ENCODE measurements around the gene PCDHA7.
"Not testable (repeated sequence)": the region's sequence is repeated elsewhere in the genome, so short reads cannot be mapped to it uniquely, and the experiment has no call there.

The PCDHA7 gene

DNA sequence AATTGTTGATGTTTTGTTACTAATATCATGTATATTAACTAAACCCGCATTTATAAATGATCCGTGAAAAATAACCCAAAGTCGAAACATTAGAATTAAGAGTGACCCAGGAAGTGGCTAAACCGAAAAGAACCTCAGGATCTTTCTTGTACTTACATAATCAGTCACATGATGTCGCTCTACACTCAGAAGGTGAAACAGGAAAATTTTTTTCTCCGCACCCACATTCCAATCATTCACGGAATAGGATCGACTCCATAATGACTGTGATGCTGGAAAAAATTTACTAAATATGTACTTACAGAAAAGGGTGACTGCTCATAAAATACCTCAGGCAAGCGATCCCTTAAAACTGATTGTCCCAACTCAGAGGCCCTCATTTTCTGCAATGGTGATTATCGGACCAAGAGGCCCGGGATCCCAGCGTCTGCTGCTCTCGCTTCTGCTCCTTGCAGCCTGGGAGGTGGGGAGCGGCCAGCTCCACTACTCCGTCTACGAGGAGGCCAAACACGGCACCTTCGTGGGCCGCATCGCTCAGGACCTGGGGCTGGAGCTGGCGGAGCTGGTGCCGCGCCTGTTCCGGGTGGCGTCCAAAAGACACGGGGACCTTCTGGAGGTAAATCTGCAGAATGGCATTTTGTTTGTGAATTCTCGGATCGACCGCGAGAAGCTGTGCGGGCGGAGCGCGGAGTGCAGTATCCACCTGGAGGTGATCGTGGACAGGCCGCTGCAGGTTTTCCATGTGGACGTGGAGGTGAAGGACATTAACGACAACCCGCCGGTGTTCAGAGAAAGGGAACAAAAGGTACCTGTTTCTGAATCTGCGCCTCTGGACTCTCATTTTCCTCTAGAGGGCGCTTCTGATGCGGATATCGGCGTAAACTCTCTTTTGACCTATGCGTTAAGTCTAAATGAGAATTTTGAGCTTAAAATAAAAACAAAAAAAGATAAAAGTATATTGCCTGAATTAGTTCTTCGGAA, 41.3 kb downstream of the PCDHA7 start, which contains the start of gene PCDHA12:
TSS of gene PCDHA12 (plus strand) at position 224 of the 981 bp plus-strand sequence. CDS start at position 389, 165 bp downstream.
- DNase-seq (ENCODE audit: low spot score): no peak
- TF ChIP-seq, protein P1, sequence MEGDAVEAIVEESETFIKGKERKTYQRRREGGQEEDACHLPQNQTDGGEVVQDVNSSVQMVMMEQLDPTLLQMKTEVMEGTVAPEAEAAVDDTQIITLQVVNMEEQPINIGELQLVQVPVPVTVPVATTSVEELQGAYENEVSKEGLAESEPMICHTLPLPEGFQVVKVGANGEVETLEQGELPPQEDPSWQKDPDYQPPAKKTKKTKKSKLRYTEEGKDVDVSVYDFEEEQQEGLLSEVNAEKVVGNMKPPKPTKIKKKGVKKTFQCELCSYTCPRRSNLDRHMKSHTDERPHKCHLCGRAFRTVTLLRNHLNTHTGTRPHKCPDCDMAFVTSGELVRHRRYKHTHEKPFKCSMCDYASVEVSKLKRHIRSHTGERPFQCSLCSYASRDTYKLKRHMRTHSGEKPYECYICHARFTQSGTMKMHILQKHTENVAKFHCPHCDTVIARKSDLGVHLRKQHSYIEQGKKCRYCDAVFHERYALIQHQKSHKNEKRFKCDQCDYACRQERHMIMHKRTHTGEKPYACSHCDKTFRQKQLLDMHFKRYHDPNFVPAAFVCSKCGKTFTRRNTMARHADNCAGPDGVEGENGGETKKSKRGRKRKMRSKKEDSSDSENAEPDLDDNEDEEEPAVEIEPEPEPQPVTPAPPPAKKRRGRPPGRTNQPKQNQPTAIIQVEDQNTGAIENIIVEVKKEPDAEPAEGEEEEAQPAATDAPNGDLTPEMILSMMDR (IDR thresholded peaks at IDR 0.05; ENCODE audit: extremely low read depth, missing control alignments): no peak

DNA sequence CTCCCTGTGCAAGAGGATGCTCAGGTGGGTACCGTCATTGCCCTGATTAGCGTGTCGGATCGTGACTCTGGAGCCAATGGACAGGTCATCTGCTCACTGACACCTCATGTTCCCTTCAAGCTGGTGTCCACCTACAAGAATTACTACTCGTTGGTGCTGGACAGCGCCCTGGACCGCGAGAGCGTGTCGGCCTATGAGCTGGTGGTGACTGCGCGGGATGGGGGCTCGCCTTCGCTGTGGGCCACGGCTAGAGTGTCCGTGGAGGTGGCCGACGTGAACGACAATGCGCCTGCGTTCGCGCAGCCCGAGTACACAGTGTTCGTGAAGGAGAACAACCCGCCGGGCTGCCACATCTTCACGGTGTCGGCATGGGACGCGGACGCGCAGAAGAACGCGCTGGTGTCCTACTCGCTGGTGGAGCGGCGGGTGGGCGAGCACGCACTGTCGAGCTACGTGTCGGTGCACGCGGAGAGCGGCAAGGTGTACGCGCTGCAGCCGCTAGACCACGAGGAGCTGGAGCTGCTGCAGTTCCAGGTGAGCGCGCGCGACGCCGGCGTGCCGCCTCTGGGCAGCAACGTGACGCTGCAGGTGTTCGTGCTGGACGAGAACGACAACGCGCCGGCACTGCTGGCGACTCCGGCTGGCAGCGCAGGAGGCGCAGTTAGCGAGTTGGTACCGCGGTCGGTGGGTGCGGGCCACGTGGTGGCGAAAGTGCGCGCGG, 42.6 kb downstream of the PCDHA7 start:
- not testable (repeated sequence) for DNase-seq (ENCODE audit: low spot score)

DNA sequence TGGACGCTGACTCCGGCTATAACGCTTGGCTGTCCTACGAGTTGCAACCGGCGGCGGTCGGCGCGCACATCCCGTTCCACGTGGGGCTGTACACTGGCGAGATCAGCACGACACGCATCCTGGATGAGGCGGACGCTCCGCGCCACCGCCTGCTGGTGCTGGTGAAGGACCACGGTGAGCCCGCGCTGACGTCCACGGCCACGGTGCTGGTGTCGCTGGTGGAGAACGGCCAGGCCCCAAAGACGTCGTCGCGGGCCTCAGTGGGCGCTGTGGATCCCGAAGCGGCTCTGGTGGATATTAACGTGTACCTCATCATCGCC, 43.2 kb downstream of the PCDHA7 start:
- DNase-seq (ENCODE audit: low spot score): no peak
- TF ChIP-seq, protein P1 (IDR thresholded peaks at IDR 0.05; ENCODE audit: extremely low read depth, missing control alignments): no peak

DNA sequence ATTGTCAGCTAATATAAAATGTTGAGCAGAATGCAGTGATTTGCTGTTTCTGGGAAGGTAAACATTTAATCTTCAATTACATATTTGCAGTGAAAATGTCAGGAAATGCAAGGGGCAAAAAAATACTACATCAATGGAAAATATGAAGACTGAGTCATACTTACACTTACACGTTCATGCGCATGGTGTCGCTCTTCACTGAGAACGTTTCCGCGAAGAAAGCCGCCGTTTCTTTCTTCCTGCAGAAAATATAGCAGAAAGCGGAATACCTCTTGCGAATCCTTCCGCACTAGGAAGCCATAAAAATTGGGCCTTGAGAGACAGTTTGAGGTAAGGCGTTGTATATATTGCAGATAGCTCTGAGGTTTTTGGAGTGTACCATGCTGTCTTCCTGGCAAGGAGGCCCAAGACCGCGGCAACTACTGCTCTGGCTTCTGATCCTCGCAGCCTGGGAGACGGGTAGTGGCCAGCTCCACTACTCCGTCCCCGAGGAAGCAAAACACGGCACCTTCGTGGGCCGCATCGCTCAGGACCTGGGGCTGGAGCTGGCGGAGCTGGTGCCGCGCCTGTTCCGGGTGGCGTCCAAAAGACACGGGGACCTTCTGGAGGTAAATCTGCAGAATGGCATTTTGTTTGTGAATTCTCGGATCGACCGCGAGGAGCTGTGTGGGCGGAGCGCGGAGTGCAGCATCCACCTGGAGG, 48.0 kb downstream of the PCDHA7 start, which contains the start of gene PCDHA13:
TSS of gene PCDHA13 (plus strand) at position 236 of the 702 bp plus-strand sequence. CDS start at position 381, 145 bp downstream.
- TF ChIP-seq, protein P1 (IDR thresholded peaks at IDR 0.05; ENCODE audit: extremely low read depth, missing control alignments): no peak
- peak; percentile 4 for DNase-seq (ENCODE audit: low spot score)

DNA sequence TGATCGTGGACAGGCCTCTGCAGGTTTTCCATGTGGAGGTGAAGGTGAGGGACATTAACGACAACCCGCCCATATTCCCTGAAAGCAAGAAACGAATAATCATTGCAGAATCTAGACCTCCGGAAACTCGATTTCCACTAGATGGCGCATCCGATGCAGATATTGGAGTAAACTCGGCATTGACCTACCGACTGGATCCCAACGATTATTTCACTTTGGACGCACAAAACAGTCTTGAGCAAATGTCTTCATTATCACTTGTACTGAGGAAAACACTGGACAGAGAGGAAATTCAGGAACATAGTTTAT, 48.5 kb downstream of the PCDHA7 start:
- no peak for DNase-seq (ENCODE audit: low spot score)
- TF ChIP-seq, protein P1 (IDR thresholded peaks at IDR 0.05; ENCODE audit: extremely low read depth, missing control alignments): no peak

DNA sequence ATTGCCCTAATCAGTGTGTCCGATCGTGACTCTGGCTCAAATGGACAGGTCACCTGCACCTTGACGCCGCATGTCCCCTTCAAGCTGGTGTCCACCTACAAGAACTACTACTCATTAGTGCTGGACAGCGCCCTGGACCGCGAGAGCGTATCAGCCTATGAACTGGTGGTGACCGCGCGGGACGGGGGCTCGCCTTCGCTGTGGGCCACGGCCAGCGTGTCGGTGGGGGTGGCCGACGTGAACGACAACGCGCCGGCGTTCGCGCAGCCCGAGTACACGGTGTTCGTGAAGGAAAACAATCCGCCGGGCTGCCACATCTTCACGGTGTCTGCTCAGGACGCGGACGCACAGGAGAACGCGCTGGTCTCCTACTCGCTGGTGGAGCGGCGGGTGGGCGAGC, 49.3 kb downstream of the PCDHA7 start:
- TF ChIP-seq, protein P1 (IDR thresholded peaks at IDR 0.05; ENCODE audit: extremely low read depth, missing control alignments): no peak
- peak; percentile 12 for DNase-seq (ENCODE audit: low spot score)

DNA sequence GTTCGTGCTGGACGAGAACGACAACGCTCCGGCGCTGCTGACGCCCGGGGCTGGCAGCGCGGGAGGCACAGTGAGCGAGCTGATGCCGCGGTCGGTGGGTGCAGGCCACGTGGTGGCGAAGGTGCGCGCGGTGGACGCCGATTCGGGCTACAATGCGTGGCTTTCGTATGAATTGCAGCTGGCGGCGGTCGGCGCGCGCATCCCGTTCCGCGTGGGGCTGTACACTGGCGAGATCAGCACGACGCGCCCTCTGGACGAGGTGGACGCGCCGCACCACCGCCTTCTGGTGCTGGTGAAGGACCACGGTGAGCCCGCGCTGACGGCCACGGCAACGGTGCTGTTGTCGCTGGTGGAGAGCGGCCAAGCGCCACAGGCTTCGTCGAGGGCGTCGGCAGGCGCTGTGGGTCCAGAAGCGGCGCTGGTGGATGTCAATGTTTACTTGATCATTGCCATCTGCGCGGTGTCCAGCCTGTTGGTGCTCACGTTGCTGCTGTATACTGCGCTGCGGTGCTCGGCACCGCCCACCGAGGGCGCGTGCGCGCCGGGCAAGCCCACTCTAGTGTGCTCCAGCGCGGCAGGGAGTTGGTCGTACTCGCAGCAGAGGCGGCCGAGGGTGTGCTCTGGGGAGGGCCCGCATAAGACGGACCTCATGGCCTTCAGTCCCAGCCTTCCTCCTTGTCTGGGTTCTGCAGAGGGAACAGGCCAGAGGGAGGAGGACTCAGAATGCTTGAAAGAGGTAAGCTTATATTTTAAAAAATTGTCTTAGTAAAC, 50.0 kb downstream of the PCDHA7 start:
- DNase-seq (ENCODE audit: low spot score): peak; percentile 17

More for the DNA sequence above, 50.0 kb downstream of the PCDHA7 start:
- TF ChIP-seq, protein P1 (IDR thresholded peaks at IDR 0.05; ENCODE audit: extremely low read depth, missing control alignments): no peak

Measured in GM20000 (cell line).